Measurements from ENCODE around the gene FAM25A. TPM values are rescaled to one million over a fixed set of nuclear protein-coding genes. Genes with fewer than 3 reads are reported as not detected.

The FAM25A gene
- total RNA-seq, 1 experiment from 2014 or later = 2.7 TPM

DNA sequence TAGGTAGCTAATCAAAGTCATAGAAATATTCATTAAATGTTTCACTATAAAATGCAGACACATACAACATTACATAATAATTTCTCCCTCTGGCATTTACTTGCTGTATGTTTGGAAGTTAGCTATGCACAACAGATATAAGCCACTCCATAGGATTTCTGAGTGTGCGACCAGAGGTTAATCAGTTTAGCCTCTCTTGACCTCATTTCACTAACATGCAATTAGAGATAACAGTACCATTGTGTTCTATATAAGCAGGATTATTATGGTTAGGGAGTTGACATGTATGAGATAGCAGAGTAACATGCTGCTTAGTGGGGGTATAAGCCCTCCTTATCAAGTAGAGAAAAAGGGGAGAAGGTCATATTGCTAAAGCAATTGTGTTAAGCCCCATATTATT is 48.2 kb downstream of the FAM25A start:
- Histone ChIP-seq H3K9me3 (ENCODE audit: control insufficient read depth in 1 of 2, insufficient read depth in 1 of 2, low read depth in 1 of 2, low read length in 2 of 2) (no peaks in the 10 kb centered on the region), H3K36me3 (ENCODE audit: control insufficient read depth in 1 of 2, insufficient read depth in 2 of 2, low read length in 2 of 2) (peaks cover 38 to 39% of the 10 kb centered on the region in 2 experiments), H3K9me2 (ENCODE audit: insufficient read depth) (no peaks in the 10 kb centered on the region), H3K4me2 (ENCODE audit: low read length) (no peak overlapping the region), H3K9ac (ENCODE audit: low read length) (no peak overlapping the region), H3K79me2 (ENCODE audit: insufficient read depth, low read length) (0 out of 2 replicates have a peak, but pooled peaks cover 3% of the 10 kb centered on the region), H3K4me3 (replicated peaks in 1 of 2; ENCODE audit: low read depth in 1 of 2, low read length in 2 of 2) (no peak overlapping the region), H3K27ac (ENCODE audit: low read depth, low read length) (no peak overlapping the region), H3K4me1 (ENCODE audit: control insufficient read depth in 1 of 2, insufficient read depth in 2 of 2, low read length in 2 of 2) (no peaks in the 10 kb centered on the region), H3K27me3 (ENCODE audit: insufficient read depth, low read length) (no peaks in the 10 kb centered on the region), H4K20me1 (ENCODE audit: insufficient read depth) (no peaks in the 10 kb centered on the region), H2AFZ (ENCODE audit: low read depth, low read length, poor library complexity, severe bottlenecking) (no peak overlapping the region)
- no peak for TF ChIP-seq CBX3 (IDR thresholded peaks at IDR 0.05; ENCODE audit: low read depth)
- no peak for TF ChIP-seq REST (IDR thresholded peaks at IDR 0.05; ENCODE audit: low read depth)
- RAD21 ChIA-PET (ENCODE audit: low non-redundant PET in 1 of 2, low total read pairs in 2 of 2, uncharacterized antibody in 2 of 2, unreplicated experiment in 2 of 2) = no interaction called here
- no TSS peak for BruUV-seq (replicated peaks)
- POLR2A ChIA-PET = no interaction called here
- ATAC-seq (no peak), DNase-seq (ENCODE audit: low read depth, low spot score) (no peak)
- intact Hi-C loops (cut with micrococcal nuclease) = no loop called here
- CTCF ChIA-PET = no interaction called here

GRCh38 chr10:87072449-87072848 is 52.4 kb downstream of the FAM25A start:
- H3K36me3 ChIP-seq (ENCODE audit: control insufficient read depth in 1 of 2, insufficient read depth in 2 of 2, low read length in 2 of 2) = peaks cover 25 to 33% of the 10 kb centered on the region in 2 experiments
- ChIA-PET POLR2A (no interaction called here), RAD21 (ENCODE audit: low non-redundant PET in 1 of 2, low total read pairs in 2 of 2, uncharacterized antibody in 2 of 2, unreplicated experiment in 2 of 2) (no interaction called here), CTCF (interaction anchor here (1.4 kb wide), 1 partner anchor 112 kb away, joined by 3 read pairs; no protein-coding TSS in a partner anchor)
- H3K27ac ChIP-seq (ENCODE audit: low read depth, low read length) = no peak overlapping the region
- no peaks in the 10 kb centered on the region for H4K20me1 ChIP-seq (ENCODE audit: insufficient read depth)
- ATAC-seq (no peak), DNase-seq (ENCODE audit: low read depth, low spot score) (no peak)
- no TSS peak for BruUV-seq (replicated peaks)
- H2AFZ ChIP-seq (ENCODE audit: low read depth, low read length, poor library complexity, severe bottlenecking) = no peak overlapping the region
- intact Hi-C loops (cut with micrococcal nuclease) = no loop called here
- no peak overlapping the region for H3K9ac ChIP-seq (ENCODE audit: low read length)
- no peaks in the 10 kb centered on the region for H3K9me2 ChIP-seq (ENCODE audit: insufficient read depth)
- H3K4me1 ChIP-seq (ENCODE audit: control insufficient read depth in 1 of 2, insufficient read depth in 2 of 2, low read length in 2 of 2) = no peaks in the 10 kb centered on the region
- H3K9me3 ChIP-seq (ENCODE audit: control insufficient read depth in 1 of 2, insufficient read depth in 1 of 2, low read depth in 1 of 2, low read length in 2 of 2) = no peaks in the 10 kb centered on the region
- H3K79me2 ChIP-seq (ENCODE audit: insufficient read depth, low read length) = peaks cover 14% of the 10 kb centered on the region; the same call in 1 of the 2 replicates
- no peak overlapping the region for H3K4me2 ChIP-seq (ENCODE audit: low read length)
- H3K4me3 ChIP-seq (replicated peaks in 1 of 2; ENCODE audit: low read depth in 1 of 2, low read length in 2 of 2) = no peak overlapping the region
- H3K27me3 ChIP-seq (ENCODE audit: insufficient read depth, low read length) = no peaks in the 10 kb centered on the region
- TF ChIP-seq ZNF274 (IDR thresholded peaks at IDR 0.05; ENCODE audit: low read depth, low read length) = no peak
- TF ChIP-seq POLR2A (IDR thresholded peaks at IDR 0.05; ENCODE audit: borderline replicate concordance, extremely low read depth, insufficient read depth, insufficient read length) = no peak
- TF ChIP-seq ATF3 (IDR thresholded peaks at IDR 0.05) = no peak
- TF ChIP-seq SIN3A (IDR thresholded peaks at IDR 0.05; ENCODE audit: low read depth) = no peak
- TF ChIP-seq ELF1 (IDR thresholded peaks at IDR 0.05; ENCODE audit: borderline replicate concordance, low read depth) = no peak
- no peak for TF ChIP-seq SP1 (IDR thresholded peaks at IDR 0.05; ENCODE audit: low read depth)
- TF ChIP-seq POLR2AphosphoS5 (IDR thresholded peaks at IDR 0.05; ENCODE audit: low read depth, low read length) = no peak
- TF ChIP-seq, protein P1, sequence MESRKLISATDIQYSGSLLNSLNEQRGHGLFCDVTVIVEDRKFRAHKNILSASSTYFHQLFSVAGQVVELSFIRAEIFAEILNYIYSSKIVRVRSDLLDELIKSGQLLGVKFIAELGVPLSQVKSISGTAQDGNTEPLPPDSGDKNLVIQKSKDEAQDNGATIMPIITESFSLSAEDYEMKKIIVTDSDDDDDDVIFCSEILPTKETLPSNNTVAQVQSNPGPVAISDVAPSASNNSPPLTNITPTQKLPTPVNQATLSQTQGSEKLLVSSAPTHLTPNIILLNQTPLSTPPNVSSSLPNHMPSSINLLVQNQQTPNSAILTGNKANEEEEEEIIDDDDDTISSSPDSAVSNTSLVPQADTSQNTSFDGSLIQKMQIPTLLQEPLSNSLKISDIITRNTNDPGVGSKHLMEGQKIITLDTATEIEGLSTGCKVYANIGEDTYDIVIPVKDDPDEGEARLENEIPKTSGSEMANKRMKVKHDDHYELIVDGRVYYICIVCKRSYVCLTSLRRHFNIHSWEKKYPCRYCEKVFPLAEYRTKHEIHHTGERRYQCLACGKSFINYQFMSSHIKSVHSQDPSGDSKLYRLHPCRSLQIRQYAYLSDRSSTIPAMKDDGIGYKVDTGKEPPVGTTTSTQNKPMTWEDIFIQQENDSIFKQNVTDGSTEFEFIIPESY (IDR thresholded peaks at IDR 0.05; ENCODE audit: extremely low read depth, insufficient replicate concordance, low read length) = no peak
- TF ChIP-seq, protein P2, sequence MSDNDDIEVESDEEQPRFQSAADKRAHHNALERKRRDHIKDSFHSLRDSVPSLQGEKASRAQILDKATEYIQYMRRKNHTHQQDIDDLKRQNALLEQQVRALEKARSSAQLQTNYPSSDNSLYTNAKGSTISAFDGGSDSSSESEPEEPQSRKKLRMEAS (IDR thresholded peaks at IDR 0.05) = no peak
- TF ChIP-seq SRF (IDR thresholded peaks at IDR 0.05; ENCODE audit: low read depth) = no peak

All from HCT116 (cell line).